ENCODE measurements around the gene TMEM255A. TPM values are rescaled to one million over a fixed set of nuclear protein-coding genes. Genes with fewer than 3 reads are reported as not detected.

Gene TMEM255A
- total and polyA plus RNA-seq, 2 of the 13 experiments (the other 11 are each of a cell fraction or from before 2014, with no cell fraction given), result 0.13 to 0.40 TPM

GRCh38 chrX:120316587-120317283 is 5.5 kb upstream of the TMEM255A start (continued):
- TF ChIP-seq IRF9 (CRISPR knock-in tag; IDR thresholded peaks at IDR 0.05; ENCODE audit: borderline replicate concordance) (no peak), ZNF512 (CRISPR knock-in tag; IDR thresholded peaks at IDR 0.05) (no peak), SNAI1 (CRISPR knock-in tag; IDR thresholded peaks at IDR 0.05; ENCODE audit: borderline replicate concordance) (no peak)

GRCh38 chrX:120315776-120316175 is 4.5 kb upstream of the TMEM255A start:
- H3K4me2 ChIP-seq (ENCODE audit: low read depth, low read length), result no peak overlapping the region
- WGBS (ENCODE audit: low lambda C conversion rate), result 0% methylated on average over 3 of the region's 4 CpGs
- DNase-seq (ENCODE audit: low spot score), result no peak
- TF ChIP-seq ARID4A (CRISPR knock-in tag; IDR thresholded peaks at IDR 0.05; ENCODE audit: borderline replicate concordance), result no peak
- TF ChIP-seq SALL1 (CRISPR knock-in tag; IDR thresholded peaks at IDR 0.05), result no peak
- TF ChIP-seq CTCF (CRISPR knock-in tag; IDR thresholded peaks at IDR 0.05), result no peak
- TF ChIP-seq ZNF563 (CRISPR knock-in tag; IDR thresholded peaks at IDR 0.05), result no peak
- TF ChIP-seq ZNF766 (CRISPR knock-in tag; IDR thresholded peaks at IDR 0.05; ENCODE audit: borderline replicate concordance), result no peak
- TF ChIP-seq ZIK1 (CRISPR knock-in tag; IDR thresholded peaks at IDR 0.05; ENCODE audit: borderline replicate concordance, low read depth), result no peak
- no peak for TF ChIP-seq KLF13 (CRISPR knock-in tag; IDR thresholded peaks at IDR 0.05)
- no peak for TF ChIP-seq ZMYM2 (CRISPR knock-in tag; IDR thresholded peaks at IDR 0.05)
- TF ChIP-seq ZFP41 (CRISPR knock-in tag; IDR thresholded peaks at IDR 0.05; ENCODE audit: borderline replicate concordance), result no peak
- TF ChIP-seq WIZ (CRISPR knock-in tag; IDR thresholded peaks at IDR 0.05), result no peak
- TF ChIP-seq EZH2 (conservative IDR thresholded peaks at IDR 0.05; ENCODE audit: low read depth, low read length), result no peak

More at GRCh38 chrX:120315776-120316175, 4.5 kb upstream of the TMEM255A start:
- H3K9ac ChIP-seq (ENCODE audit: insufficient read depth, low read depth, low read length), result no peak overlapping the region
- intact Hi-C loops (cut with micrococcal nuclease; ENCODE audit: unreplicated experiment), result loop anchor here (10.0 kb wide), 1 partner anchor 149 kb away; the partner anchor contains the start of gene LAMP2
- ATAC-seq (no peak), FAIRE-seq (no peak)
- H2AFZ ChIP-seq (ENCODE audit: low read length), result no peak overlapping the region
- CTCF ChIA-PET (ENCODE audit: low intra/inter-chr PET ratio, low total read pairs), result no interaction called here
- H3K27ac ChIP-seq (ENCODE audit: extremely low read length, insufficient read depth, low read length), result no peak overlapping the region
- in situ Hi-C loops (cut with HindIII; ENCODE audit: extremely low pct_ligation_motif_present, low pct_unique_long_range_greater_than_20kb), result no loop called here
- H3K79me2 ChIP-seq (ENCODE audit: insufficient read depth, low read length), result no peaks in the 10 kb centered on the region
- no peaks in the 10 kb centered on the region for H3K36me3 ChIP-seq (replicated peaks in 1 of 2; ENCODE audit: control insufficient read depth in 1 of 2, insufficient read depth in 2 of 2, low read length in 2 of 2)
- H3K27me3 ChIP-seq (ENCODE audit: control insufficient read depth in 1 of 2, insufficient read depth in 2 of 2, low read length in 2 of 2), result peaks cover under 1 to 10% of the 10 kb centered on the region in 2 experiments; a peak in 1 of 5 replicates
- no TSS peak for BruUV-seq (replicated peaks)
- POLR2A ChIA-PET, result no interaction called here
- no peak overlapping the region for H3K4me3 ChIP-seq (replicated peaks in 1 of 3; ENCODE audit: insufficient read depth in 1 of 3, low read depth in 2 of 3, low read length in 3 of 3)
- no peaks in the 10 kb centered on the region for H3K9me3 ChIP-seq (ENCODE audit: low read length)
- H4K20me1 ChIP-seq (ENCODE audit: insufficient read depth, low read length), result no peaks in the 10 kb centered on the region
- no peaks in the 10 kb centered on the region for H3K4me1 ChIP-seq (ENCODE audit: insufficient read depth, low read length)
